Midbrain (tissue), 1 donor: Measurements from ENCODE around the gene GCKR.

ENCODE experiments used
- DNase-seq: peaks from one replicate; lab custom pipeline; 2025; lab: John Stamatoyannopoulos, UW

The GCKR gene

GRCh38 chr2:27496357-27497287 is at the start of gene GCKR:
Gene GCKR, plus strand, starts transcription at chr2:27496839. Its CDS starts 66 bp downstream, at chr2:27496905.
- no peak for DNase-seq

DNA sequence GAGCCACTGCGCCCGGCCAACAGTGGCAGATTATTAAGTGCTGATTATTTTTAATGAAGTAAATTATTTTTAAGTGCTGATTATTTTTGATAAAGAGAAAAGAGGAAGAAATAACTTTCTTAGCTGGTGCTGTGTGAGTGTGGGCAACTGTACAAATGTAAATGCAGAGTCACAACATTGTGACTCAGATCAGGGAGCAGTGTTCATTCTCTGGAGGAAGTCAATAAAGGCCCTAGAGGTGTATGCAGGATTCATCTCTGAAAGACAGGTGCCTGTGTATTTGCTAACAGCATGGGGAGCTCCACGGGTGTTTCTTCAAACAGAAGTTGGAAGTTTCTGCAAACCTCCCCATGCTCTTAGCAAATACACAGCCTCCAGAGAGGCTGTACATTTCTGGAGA is 48.3 kb upstream of the GCKR start:
- DNase-seq = no peak

GRCh38 chr2:27451095-27451494 is 45.5 kb upstream of the GCKR start:
- no peak for DNase-seq

DNA sequence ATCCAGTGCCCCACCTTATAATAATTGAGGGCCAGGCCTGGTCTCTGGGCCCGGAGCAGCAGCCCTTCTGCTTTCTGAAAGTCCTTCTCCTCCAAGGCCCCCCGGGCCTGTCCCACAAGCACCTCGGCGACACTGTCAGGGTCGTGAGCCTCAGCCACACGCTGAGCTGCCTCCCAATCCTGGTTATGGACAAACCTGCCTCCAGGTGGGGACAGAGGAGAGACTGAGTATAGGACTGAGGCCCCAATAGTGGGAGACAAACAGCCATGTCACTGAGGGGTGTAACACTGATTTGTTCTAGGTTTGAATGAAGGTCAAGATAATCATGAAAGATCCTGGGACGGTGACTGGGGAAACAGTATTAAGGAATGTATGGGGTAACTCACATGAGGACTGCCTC is 42.7 kb upstream of the GCKR start:
- DNase-seq = no peak

DNA sequence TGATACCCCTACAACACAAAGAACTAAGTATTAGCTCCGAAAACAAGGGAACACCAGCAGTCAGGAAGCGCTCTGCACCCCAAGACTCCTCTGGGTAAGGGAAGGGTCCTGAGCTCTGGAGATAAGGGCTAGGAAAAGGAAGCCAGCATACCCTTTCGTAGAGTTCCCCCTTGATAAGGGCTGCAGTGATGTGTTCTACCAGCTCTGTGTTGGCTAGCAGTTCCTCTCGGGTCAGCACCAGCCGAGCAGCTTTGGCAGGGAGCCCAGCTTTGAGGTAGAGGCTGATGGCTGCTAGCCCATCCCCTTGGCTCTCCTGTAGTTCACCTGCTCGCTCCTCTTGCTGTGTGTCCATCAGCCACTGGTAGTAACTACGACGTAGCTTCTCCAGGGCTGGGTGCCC is 35.5 kb upstream of the GCKR start:
- DNase-seq = no peak

- no peak for DNase-seq
Measured at GRCh38 chr2:27464443-27464842, 32.2 kb upstream of the GCKR start.

GRCh38 chr2:27471961-27472360 is 24.7 kb upstream of the GCKR start:
- DNase-seq = no peak

DNA sequence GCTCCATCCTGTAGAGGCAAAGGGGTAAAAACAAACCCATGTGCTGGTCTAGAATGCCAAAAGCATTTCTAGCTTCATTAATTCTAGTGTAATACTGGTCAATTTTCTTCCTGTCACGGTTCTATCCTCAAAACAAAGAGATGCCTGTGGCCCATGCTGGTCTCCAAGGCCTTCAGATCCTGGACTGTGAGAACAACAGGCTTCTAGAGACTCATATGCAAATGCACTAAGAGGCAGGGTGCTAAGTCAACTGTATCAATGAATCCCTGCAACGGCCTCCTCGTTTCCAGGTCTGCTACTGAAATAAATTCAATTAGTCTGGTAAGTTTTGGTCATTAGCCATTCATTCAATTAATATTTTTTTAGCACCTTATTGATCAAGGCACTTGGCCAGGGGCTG is 11.1 kb upstream of the GCKR start:
- peak; percentile 13 for DNase-seq

GRCh38 chr2:27489118-27489497 is 7.5 kb upstream of the GCKR start:
- peak; percentile 50 for DNase-seq

GRCh38 chr2:27489498-27490397 is 6.9 kb upstream of the GCKR start, which contains the start of gene IFT172:
Gene IFT172, minus strand, starts transcription at chr2:27489743. Its CDS starts 90 bp downstream, at chr2:27489653.
- peak; percentile 97 for DNase-seq

DNA sequence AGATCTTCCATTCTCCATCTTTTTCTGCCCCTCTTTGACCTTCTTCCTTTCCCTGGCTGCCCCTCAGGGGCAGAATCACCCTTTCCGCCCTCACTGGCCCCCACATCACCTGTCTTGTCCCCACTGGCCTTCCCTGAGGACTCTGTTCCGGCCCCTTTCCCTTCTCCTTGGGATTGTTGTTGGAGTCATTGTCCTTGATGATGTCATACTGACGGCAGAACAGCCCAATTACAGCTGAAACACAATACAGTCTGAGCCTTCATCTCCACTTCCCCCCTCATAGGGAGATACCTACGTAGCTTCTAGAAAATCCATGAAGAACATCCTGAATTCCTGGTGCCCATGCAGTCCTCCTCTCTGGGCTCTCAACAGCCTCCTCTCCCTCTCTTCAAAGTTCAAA is 4.1 kb upstream of the GCKR start:
- no peak for DNase-seq

GRCh38 chr2:27493948-27494283 is 2.7 kb upstream of the GCKR start:
- DNase-seq = no peak

DNA sequence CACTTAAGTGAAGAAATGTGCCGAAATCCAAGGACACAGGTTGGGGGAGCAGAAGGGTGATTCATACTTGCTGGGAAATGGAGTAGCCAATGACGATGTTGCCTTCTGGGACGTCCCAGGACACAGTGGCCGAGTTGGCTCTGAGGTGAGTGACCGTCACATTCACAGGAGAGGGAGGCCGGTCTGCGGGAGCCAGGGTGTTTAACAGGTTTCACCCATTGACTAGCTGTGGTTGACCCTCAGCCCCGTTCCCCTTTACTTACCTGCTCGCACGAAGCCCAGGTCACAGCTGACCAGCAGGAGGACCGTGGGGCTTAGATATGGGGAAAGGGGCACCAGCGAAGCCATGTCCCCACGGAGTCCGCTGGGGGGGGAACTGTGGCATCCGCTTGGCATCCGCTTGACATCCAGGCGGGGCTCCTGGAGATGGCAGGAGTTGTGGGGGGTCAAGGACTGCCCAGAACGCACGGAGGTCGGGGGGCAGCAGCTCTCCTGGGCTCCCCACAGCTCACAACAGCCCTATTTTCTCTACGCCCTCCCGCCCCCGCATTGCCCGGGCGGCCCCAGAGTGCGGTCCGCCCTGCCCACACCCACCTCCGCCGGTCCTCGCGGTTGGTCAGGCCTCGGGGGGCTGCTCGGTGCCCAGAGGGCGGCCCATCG is 2.2 kb upstream of the GCKR start:
- no peak for DNase-seq

DNA sequence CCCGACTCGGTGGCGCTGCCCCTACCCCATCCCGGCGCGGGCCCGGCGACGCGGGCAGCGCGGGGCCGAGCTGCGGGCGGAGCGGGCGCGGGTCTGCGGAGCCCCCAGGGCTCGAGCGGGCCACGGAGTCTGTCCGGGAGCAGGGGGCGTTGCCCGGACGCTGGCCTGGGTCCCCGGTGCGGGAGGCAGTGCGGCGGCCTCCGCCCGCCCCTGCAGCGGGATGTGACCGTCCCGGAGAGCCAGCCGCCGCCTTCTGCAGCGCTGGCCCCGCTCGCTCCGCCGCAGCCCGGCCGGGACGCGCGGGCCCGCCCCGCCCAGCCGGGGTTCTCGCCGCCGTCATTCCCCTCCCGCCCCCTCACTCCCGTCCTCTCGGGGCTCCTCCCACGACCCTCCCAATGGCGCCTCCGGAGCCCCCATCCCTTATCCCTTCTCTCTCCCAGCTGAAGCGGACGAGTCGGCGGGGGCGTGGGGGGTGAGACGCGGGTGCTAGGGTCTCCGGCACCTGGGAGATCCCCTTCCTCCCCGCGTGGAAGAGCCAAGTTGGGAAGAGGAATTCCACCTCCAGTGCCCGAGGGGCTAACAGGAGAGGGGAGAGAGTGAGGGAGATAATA is 1.6 kb upstream of the GCKR start, which contains the start of gene FNDC4:
Gene FNDC4, minus strand, starts transcription at position 257 of the 611 bp plus-strand sequence. CDS start 521 bp downstream, outside the sequence.
- DNase-seq = no peak

DNA sequence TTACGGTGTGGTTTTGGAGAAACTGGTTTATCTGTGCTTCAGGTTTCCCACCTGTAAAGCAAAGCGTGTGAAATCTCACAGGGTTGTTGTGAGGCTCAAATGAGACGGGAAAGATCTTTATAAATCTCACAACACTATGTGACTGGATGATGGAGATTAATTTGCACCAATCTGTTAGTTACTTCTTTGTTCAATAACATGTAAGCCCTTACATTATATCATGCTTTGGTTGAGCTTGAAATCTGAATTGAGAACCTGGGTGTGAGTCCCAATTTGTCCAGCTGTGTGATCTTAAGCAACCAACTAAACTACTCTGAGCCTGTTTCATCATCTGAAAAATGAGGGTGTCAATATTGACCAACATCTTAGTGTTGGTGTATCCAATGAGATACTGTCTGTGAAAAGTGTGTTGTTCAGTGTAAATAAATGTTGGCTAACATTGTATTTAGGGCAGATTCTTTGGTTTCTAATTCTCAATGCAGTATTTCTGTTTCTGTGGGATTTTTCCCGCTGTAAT is 741 bp upstream of the GCKR start:
- no peak for DNase-seq

DNA sequence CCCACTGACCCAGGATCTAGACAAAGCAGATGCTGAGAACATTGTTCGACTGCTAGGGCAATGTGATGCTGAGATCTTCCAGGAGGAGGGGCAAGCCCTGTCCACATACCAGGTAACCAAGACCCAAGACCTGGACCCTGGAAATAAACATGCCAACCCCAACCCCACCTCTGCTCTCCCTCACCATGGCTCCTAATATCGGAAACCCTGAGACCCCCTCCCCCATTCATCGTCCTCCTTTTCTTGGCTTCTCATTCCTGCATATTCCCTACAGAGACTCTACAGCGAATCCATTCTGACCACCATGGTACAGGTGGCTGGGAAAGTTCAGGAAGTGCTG is 619 bp downstream of the GCKR start:
- DNase-seq = no peak

DNA sequence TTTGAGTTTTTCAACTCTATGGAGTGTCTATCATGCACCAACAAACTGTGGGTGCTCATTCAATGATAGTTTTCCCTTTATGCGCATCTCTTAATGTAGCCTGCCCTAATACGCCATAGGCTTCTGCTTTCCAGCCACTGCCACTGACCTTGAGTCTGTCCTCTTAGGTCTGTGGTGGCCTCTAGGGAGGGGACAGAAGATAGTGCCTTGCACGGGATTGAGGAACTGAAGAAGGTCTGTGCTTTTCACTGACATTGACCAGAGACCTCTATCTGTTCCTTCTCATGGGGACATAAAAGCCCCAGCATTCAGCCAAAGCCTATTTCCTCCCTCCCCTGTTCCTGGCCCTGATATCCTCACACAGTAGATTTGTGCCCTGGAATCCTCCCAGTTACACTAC is 2.3 kb downstream of the GCKR start:
- DNase-seq = no peak

GRCh38 chr2:27501042-27501441 is 4.4 kb downstream of the GCKR start:
- no peak for DNase-seq

DNA sequence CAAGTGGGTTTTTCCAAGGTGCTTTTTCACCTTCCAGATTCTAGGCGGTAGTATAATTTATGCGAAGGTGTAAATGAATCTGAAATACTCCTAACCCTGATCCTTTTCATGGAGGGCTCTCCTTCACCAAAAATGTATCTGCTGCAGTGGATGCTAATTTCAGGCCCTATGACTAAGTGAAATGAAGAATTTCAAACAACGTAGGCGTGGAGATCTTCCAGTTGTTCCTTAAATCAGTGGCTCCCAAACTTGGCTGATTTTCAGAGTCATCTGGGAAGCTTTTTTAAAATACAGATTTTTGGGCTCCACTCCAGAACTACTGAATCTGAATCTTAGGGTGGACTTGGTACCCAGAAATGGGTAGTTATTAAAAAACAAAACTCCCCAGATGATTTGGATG is 5.5 kb downstream of the GCKR start:
- no peak for DNase-seq

DNA sequence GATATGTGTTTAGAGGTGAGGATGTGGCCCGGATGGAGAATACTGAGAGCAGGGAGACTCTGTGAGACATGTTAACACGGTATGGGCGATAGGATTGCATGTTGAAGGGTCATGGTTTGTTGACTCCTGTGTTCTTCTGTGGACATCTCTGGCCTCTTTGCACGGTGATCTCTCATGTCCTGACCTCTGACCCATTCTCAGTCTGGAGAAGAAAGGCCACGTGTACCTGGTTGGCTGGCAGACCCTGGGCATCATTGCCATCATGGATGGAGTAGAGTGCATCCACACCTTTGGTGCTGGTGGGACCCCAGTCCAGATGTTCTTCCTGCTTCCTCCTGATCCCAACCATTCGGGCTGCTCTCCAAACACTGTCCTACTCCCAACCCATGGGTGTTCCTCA is 9.9 kb downstream of the GCKR start:
- DNase-seq = no peak

GRCh38 chr2:27507293-27507692 is 10.7 kb downstream of the GCKR start:
- no peak for DNase-seq

GRCh38 chr2:27509326-27509725 is 12.7 kb downstream of the GCKR start:
- DNase-seq = no peak
